DMS153 treated with DMSO at 0.1 percent for 48 hours (cell line): ENCODE measurements around the gene RAB3IL1.

Source experiments
- DNase-seq: peaks from one replicate; lab custom pipeline; 2025; ENCODE audit not compliant: unreplicated experiment; lab: John Stamatoyannopoulos, UW

The RAB3IL1 gene

DNA sequence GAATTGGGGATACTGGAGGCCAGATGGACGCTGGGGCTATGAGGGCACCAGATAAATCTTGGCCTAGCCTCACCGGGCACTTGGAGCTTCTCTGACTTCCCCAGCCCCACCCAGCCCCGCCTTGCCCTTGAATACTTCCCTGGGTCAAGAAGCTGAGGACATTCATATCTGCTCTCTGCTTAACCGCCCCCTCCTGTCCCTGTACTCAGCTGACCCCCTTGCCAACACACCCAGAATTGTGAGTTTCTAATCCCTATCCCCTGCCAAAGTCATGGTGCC lies 48.0 kb downstream of the RAB3IL1 start:
- DNase-seq = no peak

DNA sequence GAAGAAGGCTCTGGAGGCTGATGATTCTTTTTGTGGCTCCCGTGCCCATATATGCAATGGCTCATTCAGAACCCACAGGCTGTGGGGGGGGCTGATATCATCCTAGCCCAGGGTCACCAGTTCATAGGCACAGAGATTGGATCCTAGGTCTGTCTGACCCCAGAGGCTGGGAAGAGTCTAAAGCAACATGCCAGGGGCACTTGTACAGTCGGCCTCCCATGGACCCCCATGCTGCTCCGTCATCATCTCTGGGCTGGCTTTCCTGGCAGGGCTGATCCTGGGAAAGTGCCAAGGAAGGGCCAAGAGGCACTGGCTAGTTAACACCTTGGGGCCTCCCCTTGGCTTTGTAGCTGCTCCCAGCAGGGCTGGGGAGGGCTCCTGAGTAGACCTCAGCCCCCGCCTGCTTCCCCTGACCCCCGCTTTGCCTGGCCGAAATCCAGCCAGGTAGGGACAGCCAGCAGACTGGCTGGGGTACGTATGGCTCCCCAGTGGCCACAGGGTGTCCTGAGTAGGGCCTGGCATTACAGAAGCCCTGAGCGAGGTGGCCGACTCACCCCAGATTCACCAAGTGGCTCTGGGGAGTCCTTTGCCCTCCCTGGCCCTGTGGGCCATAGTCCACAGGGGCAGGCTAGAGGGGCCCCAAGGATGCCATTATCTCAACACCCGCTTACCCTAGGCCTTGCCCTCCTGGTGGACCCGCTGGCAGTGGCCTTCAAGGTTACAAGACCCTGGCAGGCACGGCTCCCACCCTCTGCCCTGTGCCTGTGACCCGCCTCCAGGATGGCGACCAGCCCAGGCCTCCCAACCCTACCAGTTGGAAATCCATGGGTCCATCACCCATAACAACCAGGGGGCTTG lies 48.6 kb downstream of the RAB3IL1 start:
- no peak for DNase-seq

GRCh38 chr11:61866958-61867343 lies 50.4 kb downstream of the RAB3IL1 start:
- no peak for DNase-seq

GRCh38 chr11:61866231-61866957 lies 51.0 kb downstream of the RAB3IL1 start:
- DNase-seq = no peak

DNA sequence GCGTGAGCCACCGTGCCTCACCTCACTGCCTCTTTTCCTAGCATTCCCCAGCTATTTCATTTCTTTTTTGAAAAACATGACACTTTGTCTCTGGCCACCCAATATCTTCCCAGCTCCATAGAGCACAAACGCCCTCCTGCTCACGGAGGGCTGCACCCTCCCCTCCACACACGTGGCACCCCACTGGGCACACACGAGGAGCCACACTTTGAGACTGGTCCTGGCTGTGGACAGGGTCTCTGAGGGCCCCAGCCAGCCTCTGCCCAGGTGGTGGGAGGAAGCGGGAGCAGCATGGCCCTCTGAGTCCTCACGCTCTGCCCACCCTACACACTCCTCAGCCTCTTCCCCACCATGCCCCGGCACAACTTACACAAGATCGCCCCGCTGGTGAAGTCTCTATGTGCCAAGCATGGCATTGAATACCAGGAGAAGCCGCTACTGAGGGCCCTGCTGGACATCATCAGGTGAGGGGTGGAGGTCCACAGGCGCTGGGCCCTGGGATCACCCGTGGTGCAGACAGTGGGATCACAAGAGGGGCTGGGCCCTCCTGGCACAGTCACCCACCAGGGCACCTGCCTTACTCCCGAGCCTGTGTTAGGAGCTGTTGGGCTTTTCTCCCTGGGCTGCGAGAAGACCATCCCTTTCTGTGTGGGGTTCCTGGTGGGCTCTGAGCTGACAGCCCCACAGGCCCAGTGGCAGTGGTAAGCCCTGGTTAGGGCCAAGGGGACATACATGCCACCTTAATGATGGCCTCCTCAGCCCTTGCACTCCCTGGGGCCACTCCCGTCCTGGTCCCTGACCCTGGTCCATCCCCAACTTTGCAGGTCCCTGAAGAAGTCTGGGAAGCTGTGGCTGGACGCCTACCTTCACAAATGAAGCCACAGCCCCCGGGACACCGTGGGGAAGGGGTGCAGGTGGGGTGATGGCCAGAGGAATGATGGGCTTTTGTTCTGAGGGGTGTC lies 52.3 kb downstream of the RAB3IL1 start:
- DNase-seq = no peak

- no peak for DNase-seq
These were observed 53.8 kb downstream of the RAB3IL1 start for GRCh38 chr11:61863548-61864081.

DNA sequence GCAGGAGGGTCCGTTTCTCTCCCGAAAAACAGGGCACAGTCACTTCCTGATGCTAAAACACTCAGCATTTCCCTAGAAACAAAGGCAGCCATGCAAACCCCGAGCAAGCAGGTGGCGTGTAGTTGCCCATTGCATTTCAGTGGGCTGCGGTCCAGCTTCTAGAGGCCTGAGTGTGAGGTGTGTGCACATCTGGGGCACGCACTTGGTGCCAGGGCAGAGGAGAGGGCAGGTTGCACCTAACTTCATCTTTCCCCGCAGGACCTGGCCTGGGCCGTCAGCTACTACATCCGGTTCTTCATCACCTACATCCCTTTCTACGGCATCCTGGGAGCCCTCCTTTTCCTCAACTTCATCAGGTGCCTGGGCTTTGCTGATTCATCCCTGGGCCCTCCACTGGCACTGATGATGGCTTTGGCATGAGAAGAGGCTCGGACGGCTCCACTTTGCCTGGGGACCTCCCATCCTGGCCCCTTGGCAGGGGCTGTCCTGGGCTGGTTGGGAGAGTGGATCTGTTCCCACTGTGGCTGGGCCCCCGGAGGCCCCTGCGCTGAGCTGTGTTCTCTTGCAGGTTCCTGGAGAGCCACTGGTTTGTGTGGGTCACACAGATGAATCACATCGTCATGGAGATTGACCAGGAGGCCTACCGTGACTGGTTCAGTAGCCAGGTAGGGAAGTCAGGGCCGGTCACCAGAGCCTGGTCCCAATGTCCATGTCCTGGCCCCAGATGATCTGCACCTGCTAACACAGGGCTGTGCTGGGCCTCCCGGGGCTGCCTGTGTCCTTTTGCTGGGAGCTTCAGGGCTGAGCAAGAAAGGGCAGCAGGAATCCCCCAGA lies 54.4 kb downstream of the RAB3IL1 start:
- DNase-seq = no peak

GRCh38 chr11:61861634-61862033 lies 55.7 kb downstream of the RAB3IL1 start:
- no peak for DNase-seq

- DNase-seq = no peak
These were observed 57.1 kb downstream of the RAB3IL1 start for GRCh38 chr11:61860054-61860903.

- DNase-seq = no peak
These were observed 61.3 kb downstream of the RAB3IL1 start for GRCh38 chr11:61855939-61856680.

GRCh38 chr11:61854966-61855714 lies 62.2 kb downstream of the RAB3IL1 start:
- no peak for DNase-seq

- DNase-seq = no peak
These were observed 63.0 kb downstream of the RAB3IL1 start for GRCh38 chr11:61854206-61854895.

DNA sequence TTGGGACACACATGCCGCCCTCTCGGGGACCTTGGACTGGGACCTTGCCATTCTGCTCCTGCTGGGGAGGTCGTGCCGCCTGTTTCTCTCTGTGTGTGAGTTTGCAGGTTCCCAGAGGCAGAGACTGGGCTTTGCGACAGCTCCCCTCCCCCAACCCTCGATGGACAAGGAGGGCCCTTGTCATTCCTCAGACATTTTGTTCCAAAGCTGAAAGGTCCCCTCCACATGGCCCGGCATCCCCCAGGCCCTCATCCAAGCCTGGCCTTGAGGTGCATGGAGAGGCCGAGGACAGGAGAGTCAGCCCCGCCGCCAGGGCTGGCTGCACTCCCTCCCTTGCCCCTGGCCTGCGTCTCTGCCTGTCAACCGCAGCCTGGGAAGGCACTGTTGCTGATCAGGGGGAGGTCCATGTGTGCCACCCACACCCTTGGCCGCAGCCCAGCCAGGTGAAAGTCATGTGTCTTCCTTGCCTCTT lies 63.6 kb downstream of the RAB3IL1 start:
- no peak for DNase-seq

- no peak for DNase-seq
These were observed 65.5 kb downstream of the RAB3IL1 start for GRCh38 chr11:61851900-61852295.

DNA sequence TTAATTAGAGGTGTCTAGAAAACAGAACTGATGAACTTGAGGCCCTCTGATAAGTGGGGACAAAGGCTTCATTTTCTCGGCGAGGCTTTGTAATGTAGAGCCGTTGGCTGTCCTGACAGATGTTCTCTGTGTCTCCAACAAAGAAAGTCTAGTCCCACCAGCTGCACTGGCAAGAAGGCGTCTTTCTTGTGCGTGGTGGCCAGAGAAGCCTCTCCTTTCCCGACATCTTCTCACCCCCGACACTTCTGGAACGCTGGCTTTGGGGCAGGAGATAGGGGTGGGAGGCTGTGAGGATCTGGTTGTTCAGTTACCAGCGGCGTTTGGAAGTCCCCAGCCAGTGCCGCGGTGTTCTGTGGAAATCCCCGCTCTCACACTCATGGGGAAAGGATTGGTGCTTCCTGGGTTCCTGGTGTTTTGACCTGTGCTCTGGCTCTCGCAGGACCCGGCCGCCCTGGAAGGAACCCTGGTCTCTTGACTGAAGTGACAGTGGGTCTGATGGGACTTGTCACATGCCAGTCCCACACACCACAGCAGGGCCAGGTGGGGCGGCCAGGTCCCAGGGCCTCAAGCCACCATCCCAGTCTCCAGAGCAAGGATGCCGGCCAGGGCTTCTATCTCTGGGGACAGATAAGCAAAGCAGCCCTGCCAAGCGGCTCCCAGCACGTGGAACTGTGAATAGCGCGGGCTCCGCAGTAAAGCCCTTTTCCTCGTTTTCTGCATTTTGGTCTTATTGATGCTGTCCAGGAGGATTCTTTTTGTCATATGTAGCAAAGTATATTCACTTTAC lies 66.1 kb downstream of the RAB3IL1 start:
- no peak for DNase-seq

- DNase-seq = no peak
These were observed 66.7 kb downstream of the RAB3IL1 start for GRCh38 chr11:61850687-61851086.

GRCh38 chr11:61848631-61849030 lies 68.7 kb downstream of the RAB3IL1 start:
- DNase-seq = no peak
